Measurements from ENCODE around the gene SYCP2.

The SYCP2 gene

DNA sequence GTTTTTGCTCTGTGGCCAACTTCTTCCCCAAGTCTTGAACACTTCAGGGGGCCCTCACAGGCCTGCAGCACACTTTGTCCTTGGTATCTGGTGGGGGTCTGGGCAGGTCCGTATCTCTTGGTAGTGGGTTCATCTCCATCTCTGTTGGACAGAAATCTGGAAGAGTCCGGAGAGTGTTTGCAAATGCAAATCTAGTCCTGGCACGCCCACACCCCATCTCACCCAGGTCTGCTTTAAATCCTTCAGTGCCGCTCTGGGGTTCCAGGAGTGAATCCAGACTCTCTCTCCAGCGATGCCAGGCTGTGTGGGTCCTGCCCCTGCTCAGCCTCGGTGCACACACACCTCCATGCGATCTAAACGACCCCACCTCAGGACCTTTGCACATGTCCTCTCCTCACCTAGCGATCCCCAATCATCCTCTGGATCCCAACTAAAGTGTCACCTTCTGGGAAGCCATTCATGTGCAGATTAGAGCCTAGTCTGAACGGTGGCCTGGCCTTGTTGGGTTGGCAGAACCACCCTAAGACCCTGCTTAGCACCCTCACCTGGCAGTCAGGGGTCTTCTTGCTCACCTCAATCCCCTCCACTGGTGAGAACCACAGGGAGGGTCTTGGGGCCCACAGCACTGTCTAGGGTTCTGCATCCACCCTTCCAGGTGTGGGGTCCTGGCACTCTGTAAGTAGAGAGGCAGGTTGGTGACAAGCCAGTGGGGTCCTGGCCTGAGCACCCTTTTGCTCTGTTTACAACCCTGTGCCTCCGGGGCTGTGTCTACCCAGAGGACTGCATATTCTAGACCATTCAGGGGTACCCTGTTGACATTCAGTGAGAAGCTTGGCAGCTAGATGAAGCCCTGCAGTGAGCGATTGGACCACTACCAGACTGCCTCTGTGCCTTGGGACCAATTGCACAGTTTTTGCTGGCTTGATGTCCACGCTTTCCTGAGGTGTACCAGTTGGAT, 100.8 kb downstream of the SYCP2 start:
- DNase-seq, result no peak

DNA sequence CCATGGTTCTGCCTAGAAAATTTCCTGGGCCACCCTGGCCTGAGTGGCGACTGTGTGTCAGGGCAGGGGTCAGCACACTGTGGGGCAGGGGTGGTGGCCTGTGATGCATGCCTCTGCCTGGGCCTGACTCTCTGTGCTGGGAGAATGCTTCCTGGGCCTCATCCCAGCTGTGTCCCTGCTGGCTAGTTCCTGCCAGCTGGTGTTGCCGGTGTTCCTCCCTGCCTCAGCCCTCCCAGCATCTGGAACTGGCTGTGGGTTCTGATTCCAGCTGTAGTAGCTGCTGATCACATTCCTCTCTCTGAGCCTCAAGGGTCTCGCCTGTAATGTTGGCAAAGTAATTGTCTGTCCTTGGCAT, 101.5 kb downstream of the SYCP2 start:
- DNase-seq, result no peak

- no peak for DNase-seq
Measured at GRCh38 chr20:59831024-59831915, 102.2 kb downstream of the SYCP2 start.

GRCh38 chr20:59830665-59831023, 102.8 kb downstream of the SYCP2 start:
- no peak for DNase-seq

GRCh38 chr20:59829786-59830664, 103.4 kb downstream of the SYCP2 start:
- DNase-seq, result no peak

DNA sequence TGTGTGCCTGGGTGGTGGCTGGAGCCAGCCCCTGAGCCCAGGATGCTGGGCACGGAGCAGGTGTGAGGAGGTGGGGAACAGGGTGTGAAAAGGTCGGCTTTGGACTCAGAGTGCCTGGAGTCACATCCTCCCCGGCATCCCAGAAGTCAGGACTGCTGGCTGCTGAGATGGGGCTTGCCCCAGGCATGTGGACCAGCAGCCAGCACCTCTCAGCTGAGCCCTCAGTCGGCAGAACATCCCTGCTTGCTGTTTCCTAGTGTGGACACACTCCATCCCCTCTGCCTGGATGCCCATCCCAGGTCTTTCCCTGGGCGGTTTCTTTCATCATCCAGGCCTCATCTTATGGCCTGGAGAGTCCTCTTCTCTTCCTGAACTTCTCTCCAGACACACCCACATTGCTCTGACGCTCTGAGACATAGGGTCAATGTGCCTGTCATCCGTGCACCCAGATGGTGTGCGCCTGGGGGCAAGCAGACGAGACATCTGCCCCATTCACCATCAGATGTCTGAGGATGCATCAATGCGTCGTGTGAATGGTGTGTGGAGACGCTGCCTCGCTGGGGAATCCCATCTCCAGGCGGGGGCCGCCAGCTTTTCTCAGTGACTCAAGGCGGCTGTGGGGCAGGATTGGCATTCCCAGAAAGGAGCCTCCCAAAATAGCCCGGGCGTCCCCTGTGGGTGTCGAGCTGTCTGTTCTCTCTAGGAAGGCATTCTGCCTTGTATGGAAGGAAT, 104.2 kb downstream of the SYCP2 start:
- DNase-seq, result no peak

DNA sequence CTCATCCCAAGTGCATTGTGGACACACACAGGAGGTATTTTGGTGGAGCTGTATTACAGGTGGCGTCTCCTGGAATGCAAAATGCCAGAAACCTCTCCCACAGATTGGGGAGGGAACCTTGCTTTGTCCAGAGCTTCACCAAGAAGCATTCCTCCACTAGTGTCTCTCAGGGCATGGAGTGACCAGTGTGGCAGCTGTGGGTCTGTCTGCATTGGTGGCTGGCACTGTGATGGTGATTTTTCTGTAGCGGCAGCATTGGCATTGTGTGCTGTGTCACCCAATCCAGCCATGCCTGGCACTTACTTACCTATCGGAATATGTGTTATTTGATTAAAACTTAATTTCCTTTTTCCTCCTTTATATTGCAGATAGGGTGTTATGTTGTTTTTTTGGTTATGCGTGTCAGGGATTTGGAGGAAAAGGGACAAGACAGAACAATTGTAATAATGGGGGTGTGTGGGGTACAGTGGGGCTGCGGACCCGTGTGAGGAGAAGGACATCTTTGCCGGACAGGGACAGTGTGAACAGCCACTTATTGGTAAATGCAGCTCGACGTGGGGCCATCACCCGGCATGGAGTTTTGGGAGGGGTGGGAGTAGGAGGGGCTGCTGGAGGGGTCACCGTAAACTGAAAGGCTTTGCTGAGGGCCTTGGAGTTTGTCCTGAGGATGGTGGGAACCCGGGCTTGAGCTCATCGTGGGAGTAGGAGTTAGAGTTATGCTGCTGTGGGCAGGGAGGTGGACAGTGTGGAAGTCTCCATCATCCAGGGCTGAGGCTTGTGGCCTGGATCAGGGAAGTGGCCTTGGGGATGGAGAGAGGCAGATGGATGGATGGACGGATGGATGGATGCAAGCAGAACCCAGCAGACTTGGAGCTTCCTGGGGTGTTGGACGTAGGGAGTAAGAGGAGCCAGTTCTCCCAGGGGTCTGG, 105.0 kb downstream of the SYCP2 start:
- DNase-seq, result no peak

DNA sequence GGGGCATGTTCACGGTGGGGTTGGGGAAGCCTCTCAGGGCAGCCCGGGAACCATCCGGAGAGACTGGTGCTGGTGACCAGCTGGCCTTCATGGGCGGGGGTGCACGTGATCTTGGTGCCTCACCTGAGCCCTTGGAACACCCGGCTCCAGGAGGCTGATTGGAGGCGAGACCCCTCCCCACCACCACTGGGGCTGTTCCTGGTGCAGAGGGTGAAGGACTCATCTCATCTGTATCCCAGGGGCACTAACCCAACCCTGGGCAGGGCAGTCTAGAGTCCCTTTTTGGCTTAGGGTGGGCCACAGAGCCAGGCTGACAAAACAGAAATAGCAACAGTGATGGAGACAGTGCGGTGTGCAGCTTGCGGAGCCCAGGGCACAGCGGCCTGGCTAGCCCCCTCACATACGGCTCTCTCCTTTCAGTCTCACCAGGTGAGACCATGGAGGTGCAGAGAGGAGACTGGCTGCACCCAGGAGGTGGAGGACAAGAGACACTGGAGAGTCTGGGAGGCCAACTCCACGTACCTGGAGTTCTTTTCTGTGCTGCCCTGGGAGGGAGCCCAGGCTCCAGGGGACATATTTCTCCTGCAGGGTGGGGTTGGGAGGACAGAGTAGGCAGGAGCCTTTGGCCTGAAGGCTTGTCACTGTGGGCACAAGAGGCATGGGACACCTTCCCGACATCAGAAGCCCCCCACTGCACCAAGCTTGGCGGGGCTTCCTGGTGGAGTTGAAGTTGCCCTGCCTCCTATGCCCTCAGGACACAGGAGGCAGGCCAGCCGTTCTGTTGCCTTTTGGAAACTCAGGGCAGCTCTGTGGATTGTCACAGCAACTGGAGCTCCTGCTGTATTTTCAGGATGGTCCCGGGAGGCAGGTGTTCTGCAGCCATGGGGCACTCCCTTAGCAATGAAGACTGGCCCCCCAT, 106.0 kb downstream of the SYCP2 start:
- DNase-seq, result no peak

GRCh38 chr20:59825944-59826759, 107.3 kb downstream of the SYCP2 start:
- no peak for DNase-seq

DNA sequence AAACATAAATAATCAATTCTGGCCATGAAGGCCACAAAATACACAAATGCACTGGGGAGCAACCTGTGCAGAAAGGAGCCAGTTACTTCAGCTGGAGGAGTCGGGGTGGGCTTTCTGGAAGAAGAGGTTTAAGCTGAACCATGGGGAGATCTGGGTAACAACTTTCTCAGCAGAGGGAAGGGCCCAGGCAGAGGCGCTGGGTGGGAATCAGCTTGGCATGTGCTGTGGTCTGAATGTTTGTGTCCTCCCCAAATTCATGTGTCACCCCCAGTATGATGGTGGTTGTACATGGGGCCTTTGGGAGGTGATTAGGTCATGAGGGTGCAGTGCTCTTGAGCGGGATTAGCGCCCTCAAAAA, 107.9 kb downstream of the SYCP2 start:
- DNase-seq, result no peak

- DNase-seq, result no peak
Measured at GRCh38 chr20:59824711-59825562, 108.5 kb downstream of the SYCP2 start.

GRCh38 chr20:59823491-59824259, 109.8 kb downstream of the SYCP2 start:
- no peak for DNase-seq

- no peak for DNase-seq
Measured at GRCh38 chr20:59823030-59823423, 110.4 kb downstream of the SYCP2 start.

- no peak for DNase-seq
Measured at GRCh38 chr20:59822291-59823029, 111.0 kb downstream of the SYCP2 start.

GRCh38 chr20:59821788-59822187, 111.6 kb downstream of the SYCP2 start:
- DNase-seq, result no peak

DNA sequence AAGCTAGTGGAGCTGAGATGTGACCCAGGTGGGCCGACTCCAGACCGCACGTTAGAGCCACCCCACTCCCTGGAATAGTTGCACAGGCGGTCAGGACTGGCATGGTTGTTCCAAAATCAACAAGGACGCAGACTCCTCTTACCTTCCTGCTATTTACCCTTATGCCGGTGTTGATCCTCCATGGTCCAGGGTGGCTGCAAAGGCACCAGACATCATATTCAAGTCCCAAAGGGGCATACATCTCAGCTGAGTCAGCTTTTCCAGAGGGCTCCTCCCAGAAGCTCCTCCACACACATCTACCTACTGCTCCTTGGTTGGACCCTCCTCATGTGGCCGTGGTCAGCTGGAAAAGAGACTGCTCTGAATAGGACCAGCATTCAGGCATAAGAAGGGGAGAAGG, 112.2 kb downstream of the SYCP2 start:
- DNase-seq, result no peak

All from SW 1271 (cell line).